Muscle of back (tissue), 11 donors: ENCODE data around the gene NOP9. TPM values are rescaled to one million over a fixed set of nuclear protein-coding genes. Genes with fewer than 3 reads are reported as not detected.
"Not testable (repeated sequence)": the region's sequence is repeated elsewhere in the genome, so short reads cannot be mapped to it uniquely, and the experiment has no call there.

ENCODE experiments used
- DNase-seq, 3 donors: peaks; one replicate each; pipeline versions ENCODE4 v3.0.0 to v3.0.0-alpha.2; 2013
- polyA plus RNA-seq, 10 donors: library from polyadenylated mRNA; unstranded; fragments of 120-200 nt; gene quantifications; one replicate each; pipeline ENCODE4 v1.2.1, GENCODE V29; 2013; ENCODE audit not compliant: insufficient read length in 10 of 10

NOP9 gene
- polyA plus RNA-seq, 10 donors, result 18.6 to 24.6 (median 20.0) TPM

DNA sequence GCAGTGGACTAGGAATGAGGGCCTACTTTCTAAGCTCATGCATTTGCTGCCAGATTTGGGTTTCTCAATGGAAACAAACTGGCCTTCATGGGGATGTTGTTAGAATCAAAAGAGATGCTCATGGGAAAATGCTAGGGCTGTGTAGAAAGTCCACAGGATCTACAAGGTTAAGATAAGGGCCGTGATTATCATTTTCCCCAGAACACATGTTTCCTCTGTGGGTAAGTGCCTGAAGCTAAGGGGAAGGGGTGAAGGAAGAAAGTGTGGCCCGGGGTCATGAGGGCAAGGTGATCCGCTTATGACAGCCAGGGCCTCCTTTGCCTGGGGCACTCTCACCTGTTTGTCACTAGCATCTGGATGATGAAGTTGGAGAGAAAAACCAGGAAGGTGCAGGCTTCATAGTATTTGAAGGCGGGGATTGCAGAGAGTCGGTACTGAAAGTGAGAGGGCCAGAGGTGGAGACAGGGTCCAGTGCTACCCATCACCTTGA, 25.4 kb downstream of the NOP9 start:
- no peak for DNase-seq

DNA sequence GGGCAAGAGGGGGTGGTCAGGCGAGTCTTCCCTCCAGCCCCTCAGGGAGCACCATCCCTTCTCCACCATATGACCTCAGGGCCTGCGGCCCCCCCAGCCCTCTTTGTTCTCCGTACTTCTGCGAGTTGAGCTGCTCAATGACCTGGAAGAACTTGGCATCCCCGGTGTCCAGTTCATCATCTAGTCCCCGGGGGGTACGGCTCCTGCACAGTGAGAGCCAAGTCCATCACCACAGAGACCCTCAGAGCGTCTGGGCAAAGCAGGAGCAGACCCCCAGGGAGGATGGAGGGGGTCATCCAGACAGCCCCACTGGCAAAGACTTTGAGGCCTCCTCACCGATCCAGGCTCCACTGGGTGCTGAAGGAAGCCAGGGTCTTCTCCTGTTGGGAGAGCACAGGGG, 26.3 kb downstream of the NOP9 start:
- no peak for DNase-seq

DNA sequence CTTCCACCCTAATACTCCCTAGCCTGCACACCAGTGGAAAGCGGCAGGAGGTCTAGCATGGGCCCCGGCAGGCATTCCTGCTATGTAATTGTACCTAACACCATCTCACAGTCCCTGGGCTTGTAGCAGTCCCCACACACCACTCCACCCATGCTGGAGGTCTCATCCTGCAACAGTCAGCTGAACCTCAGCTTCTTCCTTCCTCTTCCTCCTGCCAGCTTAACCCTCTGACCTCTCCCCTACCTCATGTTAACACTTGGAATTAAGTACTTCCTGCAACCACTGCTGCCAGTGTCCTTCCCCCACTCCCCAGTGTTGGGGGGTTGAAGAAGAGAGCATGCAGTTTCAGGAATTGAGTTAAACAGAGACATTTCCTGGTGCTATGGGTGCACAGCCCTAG, 27.7 kb downstream of the NOP9 start:
- DNase-seq, result no peak

DNA sequence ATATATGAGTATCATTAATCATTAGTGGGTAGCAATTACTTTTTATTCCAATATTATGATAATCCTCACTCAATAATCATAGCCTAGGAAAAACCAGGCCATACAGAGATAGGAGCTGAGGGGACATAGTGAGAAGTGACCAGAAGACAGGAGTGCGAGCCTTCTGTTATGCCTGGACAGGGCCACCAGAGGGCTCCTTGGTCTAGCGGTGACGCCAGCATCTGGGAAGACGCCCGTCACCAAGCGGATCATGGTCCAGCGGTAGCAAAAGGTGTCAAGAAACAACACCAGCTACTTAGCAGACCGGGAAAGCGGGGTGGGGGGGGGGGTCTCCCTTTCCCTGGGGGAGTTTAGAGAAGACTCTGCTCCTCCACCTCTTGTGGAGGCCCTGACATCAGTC, 28.3 kb downstream of the NOP9 start:
- DNase-seq, result not testable (repeated sequence)

DNA sequence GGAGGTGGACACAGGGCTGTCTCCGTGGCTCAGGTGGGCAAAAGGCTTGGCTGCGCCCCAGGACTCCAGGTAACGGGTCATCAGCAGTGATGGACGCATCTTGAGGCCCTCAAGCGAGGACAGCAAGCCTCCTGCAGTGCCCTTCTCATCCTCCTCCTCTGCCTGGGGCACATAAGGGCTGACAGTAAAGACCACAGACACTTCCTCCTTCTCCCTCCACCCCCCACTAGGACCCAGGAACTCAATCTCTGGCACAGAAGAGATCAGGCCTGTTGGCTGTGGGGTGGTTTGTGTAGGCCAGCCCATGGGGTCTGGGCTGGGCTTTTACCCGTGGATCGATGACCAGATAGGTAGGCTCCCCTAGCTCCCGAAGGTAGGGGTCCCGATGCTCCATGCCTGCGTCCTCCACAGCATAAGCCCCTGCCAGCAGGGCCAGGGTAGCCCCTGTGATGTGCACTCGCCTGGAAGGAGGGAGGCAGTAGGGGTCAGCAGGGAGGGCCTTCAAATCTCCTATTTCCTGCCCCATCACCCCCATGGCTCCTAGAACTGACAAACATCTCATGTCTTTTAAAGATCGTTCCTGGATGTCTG, 29.5 kb downstream of the NOP9 start:
- no peak for DNase-seq

DNA sequence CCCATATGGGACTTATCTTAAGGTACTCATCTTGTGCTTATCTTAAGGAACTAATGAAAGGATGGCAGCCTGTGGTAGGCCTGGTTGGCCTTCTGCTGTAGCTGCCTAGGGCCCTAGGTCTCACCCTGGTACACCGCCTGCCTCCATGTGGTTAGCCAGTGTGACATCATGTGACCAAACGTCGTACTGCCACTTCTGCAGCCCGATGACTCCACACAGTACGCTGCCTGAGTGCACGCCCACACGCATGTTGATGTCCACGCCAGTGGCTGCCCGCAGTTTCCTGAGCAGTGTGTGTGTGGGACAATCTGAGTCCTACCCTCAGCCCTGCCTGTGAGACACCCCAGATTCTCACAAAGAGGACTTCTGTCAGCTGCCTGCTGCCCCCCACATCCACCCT, 30.1 kb downstream of the NOP9 start:
- DNase-seq, result no peak

DNA sequence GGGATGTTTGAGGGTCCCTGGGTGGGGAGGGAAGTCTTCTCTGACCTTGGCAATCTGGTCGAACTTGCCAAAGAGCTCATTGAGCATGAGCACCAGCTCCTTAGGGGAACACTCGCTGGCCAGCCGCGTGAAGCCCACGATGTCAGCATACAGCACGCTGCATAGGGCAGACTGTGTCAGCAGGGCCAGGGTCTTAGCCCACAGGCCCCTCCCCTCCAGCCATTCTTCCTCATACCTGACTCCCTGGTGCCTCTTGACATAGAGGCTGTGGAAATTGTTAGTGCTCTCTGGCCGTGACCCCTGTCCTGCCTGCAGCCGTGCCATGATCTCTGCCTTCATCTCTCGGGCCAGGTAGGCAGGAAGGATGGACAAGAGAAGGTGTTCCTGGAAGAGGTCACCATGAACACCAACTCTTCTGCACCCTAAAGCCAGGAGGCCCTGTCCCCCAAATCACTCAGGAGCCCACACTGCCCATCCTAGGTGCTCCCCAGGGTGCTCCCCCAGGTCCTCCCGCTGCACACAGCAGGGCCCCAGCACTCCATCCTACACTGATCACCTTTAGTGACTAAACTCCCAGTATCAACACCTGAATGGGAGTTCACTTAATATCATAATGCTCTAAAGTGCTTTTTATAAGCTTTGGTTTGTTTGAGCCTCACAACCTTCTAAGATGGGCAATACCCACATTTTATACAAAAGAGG, 31.5 kb downstream of the NOP9 start:
- no peak for DNase-seq

DNA sequence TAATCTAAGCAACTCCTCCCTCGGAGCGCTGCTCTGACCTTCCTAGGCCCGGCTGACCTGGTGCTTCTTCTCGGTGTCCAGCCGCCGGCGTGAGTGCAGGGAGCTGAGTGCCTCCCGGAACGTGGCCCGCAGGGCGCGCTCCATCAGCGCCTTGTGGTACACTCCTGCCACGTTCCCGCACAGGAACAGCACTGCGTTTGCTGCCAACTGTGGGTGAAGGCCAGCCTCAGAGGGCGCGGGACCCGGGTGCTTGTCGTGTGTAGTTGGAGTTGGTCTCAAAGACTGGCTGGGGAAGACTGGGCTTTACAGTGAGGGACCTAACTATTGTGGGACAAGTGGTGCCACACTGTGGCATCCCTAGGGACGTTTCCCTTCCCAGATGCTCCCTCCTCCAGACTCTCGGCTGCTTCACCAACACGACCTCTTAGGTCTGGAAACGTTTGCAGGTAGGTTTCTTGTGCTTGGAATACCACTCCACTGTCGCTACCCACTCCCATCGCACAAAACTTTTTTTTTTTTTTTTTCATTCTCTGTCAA, 32.1 kb downstream of the NOP9 start:
- no peak for DNase-seq

DNA sequence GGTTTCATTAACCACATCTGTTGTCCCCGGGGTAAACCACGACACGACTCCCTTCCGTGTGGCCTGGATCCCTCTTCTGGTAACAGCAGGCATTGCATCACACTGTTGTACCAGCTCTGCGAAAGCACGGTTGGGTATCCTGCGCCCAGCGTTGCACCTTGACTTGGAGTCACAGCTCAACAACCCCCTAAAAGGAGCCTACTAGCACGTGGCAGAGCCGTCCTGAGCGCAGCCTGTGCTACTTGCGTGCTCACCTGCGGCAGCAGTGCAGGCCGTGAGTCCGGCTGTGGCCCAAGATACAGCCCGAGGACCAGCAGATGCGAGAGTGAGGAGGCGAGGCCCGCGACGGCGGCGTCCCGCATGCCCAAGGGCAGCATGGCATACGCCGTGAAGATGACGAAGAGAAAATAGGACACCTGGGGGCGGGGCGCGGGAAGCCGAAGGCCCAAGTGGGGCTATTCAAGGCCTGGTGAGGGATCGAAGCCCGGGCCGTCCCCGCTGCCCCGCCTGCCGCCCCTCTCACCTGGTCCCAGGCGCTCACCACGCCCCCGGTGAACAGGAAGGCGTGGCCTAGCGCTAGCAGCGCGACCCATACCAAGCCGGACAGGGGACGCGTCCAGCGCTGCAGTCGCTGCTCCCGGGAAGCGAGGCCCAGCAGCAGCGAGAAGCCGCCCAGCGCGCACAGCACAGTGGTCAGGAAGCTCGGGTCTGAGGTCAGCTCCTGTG, 32.8 kb downstream of the NOP9 start:
- DNase-seq, result peak in 2 of 3 donors; percentile 37 to 79

DNA sequence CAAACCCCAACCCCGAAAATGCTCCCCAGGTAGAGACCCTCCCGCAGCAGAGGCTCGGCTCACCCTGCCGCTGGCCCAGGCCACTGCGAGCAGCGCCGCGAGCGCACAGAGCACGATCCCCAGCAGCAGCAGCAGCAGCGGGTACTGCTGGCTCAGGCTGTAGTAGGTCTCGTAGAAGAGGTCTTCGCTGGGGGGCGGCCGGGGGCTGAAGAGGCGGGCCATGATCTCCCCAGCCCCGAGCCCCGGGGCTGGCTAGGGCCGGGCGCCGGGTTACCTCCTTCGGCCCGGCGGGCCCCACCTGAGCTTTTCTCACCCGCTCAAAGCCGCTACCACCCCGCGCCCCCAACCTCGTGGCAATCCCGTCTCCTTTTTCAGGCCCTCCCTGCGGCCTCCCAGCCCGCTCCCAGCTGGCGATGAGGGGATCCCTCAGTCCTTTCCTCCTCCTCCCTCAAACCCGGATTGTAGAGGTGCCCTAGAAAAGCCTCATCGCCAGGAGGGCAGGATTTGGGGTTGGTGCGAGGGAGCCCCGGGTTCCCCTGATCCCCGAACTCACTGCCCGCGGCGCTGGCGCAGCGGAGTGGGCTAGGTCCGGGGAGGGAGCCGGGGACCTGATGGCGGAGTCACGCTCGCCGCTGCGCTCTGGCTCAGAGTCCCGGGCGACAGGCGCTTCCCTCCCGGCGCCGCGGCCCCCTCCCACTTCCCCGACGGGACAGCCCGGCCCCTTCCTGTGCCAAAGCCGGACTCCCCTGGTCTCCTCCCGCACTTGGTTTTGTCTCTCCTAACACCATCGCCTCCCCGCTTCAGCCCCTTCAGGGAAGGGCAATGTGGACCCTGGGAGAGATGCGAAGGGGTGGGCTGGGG, 35.0 kb downstream of the NOP9 start, which contains the start of gene ADCY4:
Gene ADCY4, minus strand, starts transcription at position 641 of the 861 bp plus-strand sequence. Its CDS starts 419 bp downstream, at position 222.
- DNase-seq, result peak in 1 of 3 donors; percentile 48

DNA sequence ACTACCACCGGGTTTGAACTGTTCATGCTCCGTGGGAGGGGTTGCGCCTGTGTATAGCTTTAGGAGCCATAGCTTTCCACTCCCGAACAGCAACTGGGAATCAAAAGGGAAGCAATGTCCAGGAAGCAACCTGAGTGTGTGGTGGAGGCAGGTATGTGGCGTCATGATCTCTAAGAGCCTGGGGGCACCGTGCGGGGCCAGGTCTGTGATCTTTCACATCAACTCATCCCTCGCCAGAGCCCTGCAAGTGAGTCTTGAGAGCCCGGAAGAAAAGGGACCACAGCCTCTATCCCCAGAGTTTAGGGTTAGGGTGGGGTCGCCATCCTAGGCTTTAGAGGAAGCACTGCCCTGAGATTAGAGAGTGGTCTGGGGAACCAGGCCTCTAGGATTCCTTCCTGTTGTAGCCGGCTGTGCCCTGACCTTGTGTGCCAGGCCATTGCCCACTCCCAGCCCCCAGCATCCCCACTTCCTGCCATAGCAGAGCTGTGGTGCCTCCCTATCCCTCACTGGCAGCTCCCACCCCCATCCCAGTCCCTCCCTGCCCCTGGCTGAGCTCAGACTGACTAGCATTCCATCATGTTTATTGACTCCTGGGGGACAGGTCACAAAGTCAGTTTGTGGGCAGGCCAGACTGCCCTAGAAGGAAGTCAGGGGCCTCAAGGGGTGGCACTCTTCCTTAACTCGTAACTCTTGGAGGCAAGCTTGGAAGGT, 36.0 kb downstream of the NOP9 start:
- DNase-seq, result no peak

DNA sequence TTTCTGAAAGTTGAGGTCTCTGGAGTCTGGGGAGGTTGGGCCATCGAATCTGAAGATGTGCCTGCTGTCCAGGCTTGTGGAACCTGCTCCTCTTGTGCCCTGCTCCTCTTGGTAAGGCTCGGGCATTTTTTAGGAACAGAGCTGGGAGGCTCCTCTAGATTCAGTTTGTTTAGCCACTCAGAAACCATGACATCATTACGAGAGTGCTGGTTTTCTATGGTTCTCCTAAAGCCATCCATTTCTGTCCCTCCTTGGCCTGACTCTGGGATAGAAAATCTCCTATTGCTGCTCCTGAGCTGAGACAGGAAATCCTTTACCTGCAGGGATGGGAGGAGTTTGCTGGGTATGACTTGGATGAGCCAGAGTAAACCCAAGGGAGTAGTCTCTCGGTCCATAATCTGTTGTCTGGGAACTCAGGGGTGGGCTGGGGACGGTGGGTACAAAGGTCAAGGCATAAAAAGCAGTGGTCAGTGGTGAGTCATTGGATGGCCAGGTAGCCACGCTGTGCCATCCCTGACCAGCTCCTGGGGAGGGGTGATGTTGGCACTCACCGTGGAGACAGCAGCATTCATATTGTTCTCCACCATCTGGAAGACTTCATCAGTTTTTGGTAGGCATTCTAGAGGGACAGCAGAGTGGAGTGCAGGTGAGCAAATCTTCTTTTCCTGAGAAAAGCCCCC, 37.6 kb downstream of the NOP9 start:
- DNase-seq, result no peak

DNA sequence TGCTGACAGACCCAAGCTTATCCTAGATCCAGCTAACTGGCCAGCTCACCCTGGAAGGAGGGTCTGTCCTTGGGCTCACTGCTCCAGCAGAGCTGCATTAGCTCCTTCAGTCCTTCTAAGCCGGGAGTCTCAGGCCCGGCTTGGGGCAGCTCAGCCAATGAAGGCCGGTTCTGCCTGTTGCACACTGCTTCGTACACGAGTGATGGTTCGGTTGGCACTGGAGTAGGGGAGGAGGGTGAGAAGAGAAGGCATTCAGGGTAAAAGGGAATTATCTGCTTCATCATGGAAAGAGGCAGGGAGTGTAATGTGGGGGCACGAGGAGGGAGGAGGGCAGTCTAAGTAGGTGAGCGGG, 38.1 kb downstream of the NOP9 start:
- DNase-seq, result no peak

DNA sequence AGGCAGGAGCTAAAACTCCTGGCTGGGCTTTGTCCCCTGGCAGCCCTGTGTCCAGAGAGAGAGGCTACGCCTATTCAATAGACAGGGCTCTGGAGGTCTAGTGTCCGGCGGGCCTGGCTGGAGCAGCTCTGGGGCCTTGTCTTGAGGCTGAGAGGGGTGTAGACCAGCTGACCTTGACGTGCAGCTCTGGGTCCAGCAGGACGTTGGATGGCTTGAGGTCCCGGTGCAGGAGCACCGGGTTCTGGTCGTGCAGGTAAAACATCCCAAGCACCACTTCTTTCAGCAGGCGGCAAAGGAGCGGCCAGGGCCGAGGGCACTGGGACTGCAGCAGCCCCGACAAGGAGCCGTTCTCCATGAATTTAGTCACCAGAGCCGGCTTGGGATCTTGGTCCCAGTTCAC, 39.2 kb downstream of the NOP9 start:
- no peak for DNase-seq

DNA sequence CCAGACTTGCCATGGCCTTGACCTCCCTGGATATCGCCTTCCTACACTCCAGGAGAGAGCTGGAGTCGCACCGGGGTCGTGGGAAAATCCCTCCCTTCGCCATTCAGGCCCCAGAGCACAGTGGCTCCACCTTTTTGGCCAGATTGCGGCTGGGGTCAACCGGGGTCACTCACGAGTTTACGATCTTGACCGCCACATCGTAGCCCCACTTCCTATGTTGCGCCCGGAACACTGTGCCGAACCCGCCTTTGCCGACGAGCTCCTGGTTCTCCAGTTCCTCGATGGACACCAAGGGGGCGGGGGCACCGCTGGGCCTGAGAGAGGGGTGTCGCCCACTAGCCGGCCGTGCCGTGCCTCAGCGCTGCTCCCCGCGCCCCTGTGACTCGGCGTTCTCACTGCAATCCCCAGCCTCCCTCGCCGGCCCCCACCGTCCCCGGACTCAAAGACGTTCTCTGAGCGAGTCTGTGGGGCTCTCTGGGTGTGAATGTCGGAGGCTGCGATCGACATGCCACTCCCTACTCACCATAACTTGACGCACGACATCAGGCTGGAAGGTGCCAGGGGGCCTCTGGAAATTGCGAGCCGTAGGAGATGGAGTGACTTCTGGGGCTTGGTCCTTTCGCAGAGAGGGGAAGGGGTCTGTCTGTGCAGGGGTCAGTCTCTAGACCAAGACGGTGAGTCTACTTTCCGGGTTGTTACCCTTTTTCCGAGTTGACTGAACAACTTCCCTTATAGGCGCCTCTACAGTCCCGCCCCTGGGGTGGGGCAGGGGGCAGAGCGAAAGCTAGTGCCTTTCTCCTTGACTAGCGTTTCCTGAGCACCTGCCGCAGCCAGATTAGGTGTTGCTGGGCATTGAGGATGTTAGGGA, 39.9 kb downstream of the NOP9 start, which contains the start of gene RIPK3:
Gene RIPK3, minus strand, starts transcription at position 708 of the 868 bp plus-strand sequence. Its CDS starts 165 bp downstream, at position 543.
- peak in 1 of 3 donors; percentile 49 for DNase-seq

DNA sequence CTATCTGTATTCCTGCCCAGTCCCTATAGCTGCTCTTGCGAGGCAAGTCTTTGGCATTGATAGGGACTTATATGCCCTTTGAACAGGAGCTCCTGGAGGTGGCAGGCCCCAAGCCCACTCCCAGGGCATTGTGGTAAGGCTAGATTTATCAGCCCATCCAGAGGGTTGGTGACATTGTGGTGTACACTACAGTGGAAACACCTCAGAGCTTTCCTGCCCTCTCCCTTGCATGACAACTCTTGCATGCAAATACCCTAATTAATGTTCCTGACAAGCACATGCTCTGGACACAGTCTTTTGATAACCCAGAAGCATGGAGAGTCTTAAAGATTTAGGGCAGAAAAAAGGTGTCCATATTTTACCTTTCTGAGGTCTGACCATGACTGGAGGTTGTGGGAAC, 41.0 kb downstream of the NOP9 start:
- DNase-seq, result no peak

DNA sequence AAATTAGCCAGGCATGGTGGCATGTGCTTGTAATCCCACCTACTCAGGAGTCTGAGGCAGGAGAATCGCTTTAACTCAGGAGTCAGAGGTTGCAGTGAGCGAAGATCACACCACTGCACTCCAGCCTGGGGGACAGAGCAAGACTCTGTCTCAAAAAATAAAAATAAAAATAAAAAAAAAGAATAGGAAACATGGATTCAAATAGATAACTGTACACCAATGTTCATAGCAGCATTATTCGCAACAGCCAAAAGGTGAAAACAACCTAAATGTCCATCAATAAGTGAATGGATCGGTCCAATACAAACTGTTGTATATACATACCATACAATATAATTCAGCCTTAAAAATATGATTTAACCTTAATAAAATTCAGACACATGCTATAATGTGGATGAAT, 43.2 kb downstream of the NOP9 start:
- no peak for DNase-seq

DNA sequence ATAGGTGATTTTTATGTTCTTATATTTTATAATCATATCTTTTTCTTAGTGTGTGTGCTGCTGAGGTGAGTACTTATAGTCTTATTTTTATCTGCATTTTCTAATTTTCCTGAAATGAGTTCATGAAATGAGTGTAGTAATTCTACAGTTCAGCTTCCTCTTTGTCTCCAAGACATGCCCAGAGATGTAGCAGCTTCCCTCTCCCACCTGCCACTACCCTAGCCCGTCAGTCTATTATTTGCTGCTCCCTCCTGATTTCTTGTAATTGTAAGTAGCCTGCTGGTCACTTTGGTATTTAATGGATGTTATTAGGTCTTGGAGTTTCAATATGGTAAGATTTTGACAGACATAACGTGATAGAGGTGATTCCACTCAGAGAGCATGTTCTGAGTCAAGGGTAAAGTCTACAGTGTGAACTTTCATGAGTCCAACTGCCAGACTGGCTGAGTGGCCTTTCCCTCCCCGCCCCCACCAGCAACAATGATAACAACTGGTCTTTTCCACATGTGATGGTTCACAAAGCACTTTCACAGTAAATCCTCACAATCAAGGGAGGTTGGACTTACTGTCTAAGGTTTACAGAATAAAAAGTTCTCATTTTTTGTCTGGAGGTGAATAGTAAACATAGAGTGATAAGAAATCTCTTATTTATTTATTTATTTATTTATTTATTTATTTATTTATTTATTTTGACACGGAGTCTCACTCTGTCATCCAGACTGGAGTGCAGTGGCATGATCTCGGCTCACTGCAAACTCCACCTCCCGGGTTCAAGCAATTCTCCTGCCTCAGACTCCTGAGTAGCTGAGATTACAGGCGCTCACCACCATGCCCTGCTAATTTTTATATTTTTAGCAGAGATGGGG, 44.4 kb downstream of the NOP9 start:
- DNase-seq, result no peak
